Panc1 (cell line): ENCODE data around the gene SEC61A2. TPM values are rescaled to one million over a fixed set of nuclear protein-coding genes. Genes with fewer than 3 reads are reported as not detected.

Experiments
- ATAC-seq: fragments of 200-7000 bp; cut with Tn5 transposase; 2 replicates; pipeline ENCODE4 v1.9.1; 2020; ENCODE audit warnings: mild to moderate bottlenecking, moderate library complexity
- BruUV-seq: library from RNA; stranded (reverse); fragments of 400-500 nt; replicated peaks from 2 replicates; lab custom pipeline; 2021; lab: Mats Ljungman, UMichigan
- CTCF ChIA-PET: fragments of 300-600 bp; sonication (Branson Sonifier 250); formaldehyde crosslinking; loops from one replicate; lab custom pipeline; 2022; ENCODE audit warnings: antibody characterized with exemption; lab: Charles Lee
- POLR2A ChIA-PET: fragments of 300-600 bp; sonication (Branson Sonifier 250); formaldehyde crosslinking; loops from one replicate; lab custom pipeline; 2022; ENCODE audit warnings: antibody characterized with exemption; lab: Charles Lee
- DNase-seq: peaks from one replicate; pipeline ENCODE4 v3.0.0-alpha.2; 2010; ENCODE audit warnings: low read depth, low spot score
- H3K27ac ChIP-seq: 2 replicates; pipeline ENCODE4 v1.5.1; 2011; ENCODE audit warnings: mild to moderate bottlenecking, low read length, inconsistent platforms
- H3K27me3 ChIP-seq: fragments of 200-500 bp; sonication (Bioruptor generic); 2 replicates; pipeline ENCODE4 v1.6.0; 2014; ENCODE audit warnings: low read length, inconsistent platforms; ENCODE audit not compliant: control insufficient read depth, insufficient read depth
- H3K36me3 ChIP-seq: fragments of 200-500 bp; sonication (Bioruptor generic); 2 replicates; pipeline ENCODE4 v1.5.1; 2014; ENCODE audit warnings: inconsistent platforms, mild to moderate bottlenecking, low read length, moderate library complexity; ENCODE audit not compliant: control insufficient read depth, insufficient read depth
- H3K4me1 ChIP-seq: 2 replicates; pipeline ENCODE4 v1.5.1; 2011; ENCODE audit warnings: inconsistent platforms, mild to moderate bottlenecking, low read length, moderate library complexity; ENCODE audit not compliant: control insufficient read depth, insufficient read depth
- H3K4me3 ChIP-seq, 2 experiments: 2 replicates each; pipeline ENCODE4 v1.5.1; 2011 to 2012; ENCODE audit warnings: low read depth in 2 of 2, low read length in 2 of 2, mild to moderate bottlenecking in 2 of 2, inconsistent platforms in 1 of 2, moderate library complexity in 1 of 2
- H3K9me3 ChIP-seq: fragments of 200-500 bp; sonication (Bioruptor generic); 2 replicates; pipeline ENCODE4 v1.5.1; 2014; ENCODE audit warnings: low read depth, mild to moderate bottlenecking, inconsistent platforms, low read length, moderate library complexity; ENCODE audit not compliant: control insufficient read depth, insufficient read depth
- CTCF ChIP-seq: fragments of 450-650 bp; IDR thresholded peaks from 2 replicates; pipeline ENCODE4 v1.5.1; 2017; ENCODE audit warnings: mild to moderate bottlenecking
- POLR2AphosphoS5 ChIP-seq: IDR thresholded peaks from 2 replicates; pipeline ENCODE4 v1.6.1; 2012; ENCODE audit warnings: mild to moderate bottlenecking, low read depth, low read length, moderate library complexity
- REST ChIP-seq, 2 experiments: IDR thresholded peaks; 2 replicates each; pipeline ENCODE4 v1.6.1; 2011 to 2012; ENCODE audit warnings: low read depth in 2 of 2, control low read depth in 1 of 2, low read length in 1 of 2, mild to moderate bottlenecking in 1 of 2, moderate library complexity in 1 of 2; ENCODE audit not compliant: insufficient read depth in 1 of 2
- SIN3A ChIP-seq: IDR thresholded peaks from 2 replicates; pipeline ENCODE4 v1.6.1; 2012; ENCODE audit warnings: low read depth, mild to moderate bottlenecking, low read length, moderate library complexity, borderline replicate concordance; ENCODE audit not compliant: insufficient read depth
- TCF7L2 ChIP-seq: IDR thresholded peaks from 2 replicates; pipeline ENCODE4 v1.6.1; 2011; ENCODE audit warnings: mild to moderate bottlenecking, low read depth, low read length, inconsistent platforms
- in situ Hi-C: cut with HindIII; loops from 2 replicates; pipeline ENCODE4 v1.10.0; 2016; ENCODE audit warnings: low sequenced_read_pairs, low pct_unique_long_range_greater_than_20kb
- intact Hi-C: fragments of 100-400 bp; cut with micrococcal nuclease; formaldehyde crosslinking; loops from one replicate; pipeline ENCODE4 v1.10.0; 2022; ENCODE audit not compliant: unreplicated experiment
- total RNA-seq: library from RNA; stranded (reverse); gene quantifications from one replicate; pipeline ENCODE4 v1.2.1, GENCODE V29; 2021; ENCODE audit not compliant: unreplicated experiment

Gene SEC61A2
- total RNA-seq, 1 experiment from 2014 or later = 8.8 TPM

GRCh38 chr10:12098966-12099365 lies 30.5 kb upstream of the SEC61A2 start:
- intact Hi-C loops (no loop called here), in situ Hi-C loops (no loop called here)
- Histone ChIP-seq H3K36me3 (no peaks in the 10 kb centered on the region), H3K4me3 (no peak overlapping the region), H3K27me3 (no peaks in the 10 kb centered on the region), H3K9me3 (no peaks in the 10 kb centered on the region), H3K27ac (no peak overlapping the region), H3K4me1 (no peaks in the 10 kb centered on the region; the same call in 1 of the 2 replicates)
- TF ChIP-seq SIN3A (no peak), TCF7L2 (no peak), CTCF (no peak), POLR2AphosphoS5 (no peak), REST (IDR thresholded peaks at IDR 0.05; ENCODE audit: insufficient read depth in 1 of 2, low read depth in 2 of 2, low read length in 1 of 2) (no peak)
- ChIA-PET POLR2A (no interaction called here), CTCF (no interaction called here)
- BruUV-seq = no TSS peak
- DNase-seq = no peak
- ATAC-seq = no peak

- no peaks in the 10 kb centered on the region for H3K9me3 ChIP-seq
- H3K27ac ChIP-seq = no peak overlapping the region
- H3K27me3 ChIP-seq = no peaks in the 10 kb centered on the region
- TF ChIP-seq SIN3A (no peak), CTCF (no peak), POLR2AphosphoS5 (no peak), TCF7L2 (no peak), REST (IDR thresholded peaks at IDR 0.05; ENCODE audit: insufficient read depth in 1 of 2, low read depth in 2 of 2, low read length in 1 of 2) (no peak)
- CTCF ChIA-PET = interaction anchor here (0.6 kb wide), 1 partner anchor 116 kb away, joined by 7 read pairs; no protein-coding TSS in a partner anchor
- in situ Hi-C loops (no loop called here), intact Hi-C loops (no loop called here)
- no peaks in the 10 kb centered on the region for H3K36me3 ChIP-seq
- no peak for DNase-seq
- BruUV-seq = no TSS peak
- H3K4me1 ChIP-seq = no peaks in the 10 kb centered on the region
- no peak for ATAC-seq
- POLR2A ChIA-PET = interaction anchor here (0.6 kb wide), 1 partner anchor 23 kb away, joined by 3 read pairs; no protein-coding TSS in a partner anchor
- H3K4me3 ChIP-seq = no peak overlapping the region
These were observed 25.7 kb upstream of the SEC61A2 start for GRCh38 chr10:12103802-12104201.
